K562 (cell line): ENCODE results near the gene CHRNB4.

ENCODE experiments used
- EP300 ChIP-seq: IDR thresholded peaks from 2 replicates; pipeline ENCODE4 v1.6.1; 2012; ENCODE audit warnings: low read length, improper control_type of control experiment
- MXI1 ChIP-seq: IDR thresholded peaks from 2 replicates; pipeline ENCODE4 v1.6.1; 2011; ENCODE audit warnings: low read depth, mild to moderate bottlenecking, improper control_type of control experiment, low read length
- NFE2L1 ChIP-seq: fragments of 450-650 bp; IDR thresholded peaks from 2 replicates; pipeline ENCODE4 v1.6.1; 2016; ENCODE audit warnings: missing genetic modification characterization, low read depth, mild to moderate bottlenecking, missing compliant biosample characterization, moderate library complexity, borderline replicate concordance
- RBBP5 ChIP-seq: fragments of 200-600 bp; sonication (generic); IDR thresholded peaks from 2 replicates; pipeline ENCODE4 v1.6.1; 2012; ENCODE audit warnings: borderline replicate concordance, mild to moderate bottlenecking, low read length, control low read depth, inconsistent platforms; ENCODE audit not compliant: insufficient read depth, poor library complexity, severe bottlenecking
- STAT5A ChIP-seq: IDR thresholded peaks from 2 replicates; pipeline ENCODE4 v1.6.1; 2012; ENCODE audit warnings: low read length, inconsistent platforms, borderline replicate concordance
- ZEB2 ChIP-seq: fragments of 450-650 bp; IDR thresholded peaks from 2 replicates; pipeline ENCODE4 v1.6.1; 2016
- TF ChIP-seq, protein P1 (sequence below), 3 experiments: IDR thresholded peaks in 2 of 3; conservative IDR thresholded peaks in 1 of 3; 2 replicates each; pipeline ENCODE4 v1.5.1; 2011 to 2012; ENCODE audit warnings: low read length in 3 of 3, mild to moderate bottlenecking in 3 of 3, control low read depth in 2 of 3, improper control_type of control experiment in 1 of 3, inconsistent platforms in 1 of 3, low read depth in 1 of 3, mixed read lengths in 1 of 3, moderate library complexity in 1 of 3; ENCODE audit not compliant: insufficient read depth in 2 of 3
- TF ChIP-seq, protein P2 (sequence below): sonication (generic); formaldehyde crosslinking; IDR thresholded peaks from 2 replicates; pipeline ENCODE4 v1.8.1; 2023; ENCODE audit warnings: mild to moderate bottlenecking, missing genetic modification reagents
- TF ChIP-seq, protein P3 (sequence below): fragments of 450-650 bp; formaldehyde crosslinking; IDR thresholded peaks from 2 replicates; pipeline ENCODE4 v1.4.0; 2020; ENCODE audit warnings: mild to moderate bottlenecking, mixed read lengths
- TF ChIP-seq, protein P4 (sequence below): fragments of 250-450 bp; sonication (Bioruptor Pico); IDR thresholded peaks from 2 replicates; pipeline ENCODE4 v1.8.0; 2022; ENCODE audit warnings: inconsistent platforms, mild to moderate bottlenecking, moderate library complexity, borderline replicate concordance

DNA sequence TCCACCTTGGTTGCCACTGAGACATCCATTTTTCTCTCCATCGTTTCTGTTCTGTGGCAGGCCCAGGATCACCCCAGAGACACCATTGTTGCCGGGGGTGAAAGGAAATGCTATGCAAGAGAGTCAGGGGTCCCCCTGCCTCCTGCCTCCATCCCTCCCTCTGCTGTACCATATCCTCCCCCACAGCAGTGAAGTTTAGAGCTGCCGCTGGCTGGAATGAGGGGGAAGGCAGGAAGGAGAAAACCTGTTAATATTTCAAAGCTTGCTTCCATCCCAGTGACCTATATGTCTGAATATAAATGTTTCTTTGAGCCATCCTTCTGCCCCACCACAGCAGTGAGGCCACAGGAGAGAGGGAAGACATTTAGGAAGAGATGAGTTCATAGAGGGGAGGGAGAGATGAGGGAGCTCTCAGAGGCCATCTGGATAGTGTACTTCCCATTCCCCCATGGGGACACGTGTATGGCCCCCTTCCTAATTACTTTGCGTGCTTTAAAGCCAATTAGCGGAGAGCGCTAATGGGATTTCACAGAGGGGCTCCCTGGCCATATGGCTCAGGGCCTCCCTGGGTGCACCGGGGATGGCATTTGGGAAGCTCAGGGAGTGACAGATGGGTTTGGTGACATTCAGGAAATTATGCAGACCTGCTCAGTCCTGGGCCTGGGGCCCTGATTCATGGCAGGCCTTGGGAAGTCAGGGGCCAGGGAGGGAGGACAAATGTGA is 40.4 kb upstream of the CHRNB4 start:
- TF ChIP-seq EP300 (no peak), ZEB2 (no peak), MXI1 (no peak), RBBP5 (no peak), STAT5A (no peak), NFE2L1 (tag) (no peak)
- TF ChIP-seq, protein P1, sequence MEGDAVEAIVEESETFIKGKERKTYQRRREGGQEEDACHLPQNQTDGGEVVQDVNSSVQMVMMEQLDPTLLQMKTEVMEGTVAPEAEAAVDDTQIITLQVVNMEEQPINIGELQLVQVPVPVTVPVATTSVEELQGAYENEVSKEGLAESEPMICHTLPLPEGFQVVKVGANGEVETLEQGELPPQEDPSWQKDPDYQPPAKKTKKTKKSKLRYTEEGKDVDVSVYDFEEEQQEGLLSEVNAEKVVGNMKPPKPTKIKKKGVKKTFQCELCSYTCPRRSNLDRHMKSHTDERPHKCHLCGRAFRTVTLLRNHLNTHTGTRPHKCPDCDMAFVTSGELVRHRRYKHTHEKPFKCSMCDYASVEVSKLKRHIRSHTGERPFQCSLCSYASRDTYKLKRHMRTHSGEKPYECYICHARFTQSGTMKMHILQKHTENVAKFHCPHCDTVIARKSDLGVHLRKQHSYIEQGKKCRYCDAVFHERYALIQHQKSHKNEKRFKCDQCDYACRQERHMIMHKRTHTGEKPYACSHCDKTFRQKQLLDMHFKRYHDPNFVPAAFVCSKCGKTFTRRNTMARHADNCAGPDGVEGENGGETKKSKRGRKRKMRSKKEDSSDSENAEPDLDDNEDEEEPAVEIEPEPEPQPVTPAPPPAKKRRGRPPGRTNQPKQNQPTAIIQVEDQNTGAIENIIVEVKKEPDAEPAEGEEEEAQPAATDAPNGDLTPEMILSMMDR (IDR thresholded peaks at IDR 0.05 in 2 of 3, conservative IDR thresholded peaks at IDR 0.05 in 1 of 3; ENCODE audit: insufficient read depth in 2 of 3, low read depth in 1 of 3, low read length in 3 of 3) = no peak
- TF ChIP-seq, protein P2, sequence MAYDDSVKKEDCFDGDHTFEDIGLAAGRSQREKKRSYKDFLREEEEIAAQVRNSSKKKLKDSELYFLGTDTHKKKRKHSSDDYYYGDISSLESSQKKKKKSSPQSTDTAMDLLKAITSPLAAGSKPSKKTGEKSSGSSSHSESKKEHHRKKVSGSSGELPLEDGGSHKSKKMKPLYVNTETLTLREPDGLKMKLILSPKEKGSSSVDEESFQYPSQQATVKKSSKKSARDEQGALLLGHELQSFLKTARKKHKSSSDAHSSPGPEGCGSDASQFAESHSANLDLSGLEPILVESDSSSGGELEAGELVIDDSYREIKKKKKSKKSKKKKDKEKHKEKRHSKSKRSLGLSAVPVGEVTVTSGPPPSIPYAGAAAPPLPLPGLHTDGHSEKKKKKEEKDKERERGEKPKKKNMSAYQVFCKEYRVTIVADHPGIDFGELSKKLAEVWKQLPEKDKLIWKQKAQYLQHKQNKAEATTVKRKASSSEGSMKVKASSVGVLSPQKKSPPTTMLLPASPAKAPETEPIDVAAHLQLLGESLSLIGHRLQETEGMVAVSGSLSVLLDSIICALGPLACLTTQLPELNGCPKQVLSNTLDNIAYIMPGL = no peak
- TF ChIP-seq, protein P3, sequence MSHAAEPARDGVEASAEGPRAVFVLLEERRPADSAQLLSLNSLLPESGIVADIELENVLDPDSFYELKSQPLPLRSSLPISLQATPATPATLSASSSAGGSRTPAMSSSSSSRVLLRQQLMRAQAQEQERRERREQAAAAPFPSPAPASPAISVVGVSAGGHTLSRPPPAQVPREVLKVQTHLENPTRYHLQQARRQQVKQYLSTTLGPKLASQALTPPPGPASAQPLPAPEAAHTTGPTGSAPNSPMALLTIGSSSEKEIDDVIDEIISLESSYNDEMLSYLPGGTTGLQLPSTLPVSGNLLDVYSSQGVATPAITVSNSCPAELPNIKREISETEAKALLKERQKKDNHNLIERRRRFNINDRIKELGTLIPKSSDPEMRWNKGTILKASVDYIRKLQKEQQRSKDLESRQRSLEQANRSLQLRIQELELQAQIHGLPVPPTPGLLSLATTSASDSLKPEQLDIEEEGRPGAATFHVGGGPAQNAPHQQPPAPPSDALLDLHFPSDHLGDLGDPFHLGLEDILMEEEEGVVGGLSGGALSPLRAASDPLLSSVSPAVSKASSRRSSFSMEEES (CRISPR knock-in tag) = no peak
- TF ChIP-seq, protein P4, sequence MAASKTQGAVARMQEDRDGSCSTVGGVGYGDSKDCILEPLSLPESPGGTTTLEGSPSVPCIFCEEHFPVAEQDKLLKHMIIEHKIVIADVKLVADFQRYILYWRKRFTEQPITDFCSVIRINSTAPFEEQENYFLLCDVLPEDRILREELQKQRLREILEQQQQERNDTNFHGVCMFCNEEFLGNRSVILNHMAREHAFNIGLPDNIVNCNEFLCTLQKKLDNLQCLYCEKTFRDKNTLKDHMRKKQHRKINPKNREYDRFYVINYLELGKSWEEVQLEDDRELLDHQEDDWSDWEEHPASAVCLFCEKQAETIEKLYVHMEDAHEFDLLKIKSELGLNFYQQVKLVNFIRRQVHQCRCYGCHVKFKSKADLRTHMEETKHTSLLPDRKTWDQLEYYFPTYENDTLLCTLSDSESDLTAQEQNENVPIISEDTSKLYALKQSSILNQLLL (CRISPR knock-in tag) = no peak
